K562 (cell line): ENCODE measurements around the gene PLEKHA1. TPM values are rescaled to one million over a fixed set of nuclear protein-coding genes. Genes with fewer than 3 reads are reported as not detected.

Source experiments
- ATAC-seq: fragments of 200-7000 bp; cut with Tn5 transposase; 3 replicates; pipeline ENCODE4 v1.9.1; 2020; ENCODE audit warnings: moderate library complexity
- BruUV-seq: library from RNA; stranded (reverse); fragments of 400-500 nt; replicated peaks from 2 replicates; lab custom pipeline; 2021; lab: Mats Ljungman, UMichigan
- CTCF ChIA-PET: fragments of 300-600 bp; formaldehyde crosslinking; extraction: SDS; loops from one replicate; lab custom pipeline; 2021; ENCODE audit warnings: low intra/inter-chr PET ratio; lab: Yijun Ruan, JAX
- POLR2A ChIA-PET: fragments of 300-600, 350-650 bp; sonication (Branson Sonifier 250); formaldehyde crosslinking; extraction: SDS; loops from one replicate; lab custom pipeline; 2021; ENCODE audit warnings: antibody characterized with exemption, inconsistent platforms; lab: Yijun Ruan, JAX
- DNase-seq, 4 experiments: peaks; one replicate each; pipeline versions ENCODE4 v3.0.0 to v3.0.0-alpha.2; 2011 to 2018; ENCODE audit warnings: low spot score in 3 of 4, mixed read lengths in 3 of 4; ENCODE audit errors: extremely low read depth in 1 of 4
- FAIRE-seq: peaks from 2 replicates; lab custom pipeline; 2011; peaks lifted over from hg19 to GRCh38; lab: Jason Lieb, UNC
- H2AFZ ChIP-seq: 2 replicates; pipeline ENCODE4 v1.6.0; 2011; ENCODE audit warnings: low read depth, low read length, control low read depth, inconsistent platforms
- H3K27ac ChIP-seq: fragments of 200-600 bp; 3 replicates; pipeline ENCODE4 v1.8.0; 2011; ENCODE audit warnings: low read depth, mild to moderate bottlenecking, control low read depth, inconsistent platforms, low read length, moderate library complexity, mixed read lengths; ENCODE audit errors: extremely low read depth
- H3K27me3 ChIP-seq, 2 experiments: fragments of 300-600 bp in 1 of 2; 2 replicates in 1 of 2; 3 replicates in 1 of 2; pipeline versions ENCODE4 v1.6.0 to v1.8.0; 2011; ENCODE audit warnings: inconsistent platforms in 2 of 2, low read length in 2 of 2, mild to moderate bottlenecking in 1 of 2, mixed read lengths in 1 of 2, moderate library complexity in 1 of 2; ENCODE audit not compliant: control insufficient read depth in 2 of 2, insufficient read depth in 2 of 2
- H3K36me3 ChIP-seq: fragments of 300-600 bp; 3 replicates; pipeline ENCODE4 v1.8.0; 2011; ENCODE audit warnings: mild to moderate bottlenecking, low read length, inconsistent platforms; ENCODE audit not compliant: control insufficient read depth, insufficient read depth
- H3K4me1 ChIP-seq, 2 experiments: fragments of 200-600 bp in 1 of 2; replicated peaks in 1 of 2; 2 replicates in 1 of 2; 3 replicates in 1 of 2; pipeline versions ENCODE4 v1.5.1 to v1.8.0; 2011; ENCODE audit warnings: inconsistent platforms in 2 of 2, low read length in 2 of 2, mild to moderate bottlenecking in 1 of 2, mixed read lengths in 1 of 2, moderate library complexity in 1 of 2; ENCODE audit not compliant: control insufficient read depth in 2 of 2, insufficient read depth in 2 of 2
- H3K4me2 ChIP-seq: 2 replicates; pipeline ENCODE4 v1.6.1; 2011; ENCODE audit warnings: low read length, control low read depth, inconsistent platforms, mixed read lengths; ENCODE audit not compliant: insufficient read depth
- H3K4me3 ChIP-seq: fragments of 200-600 bp; sonication (generic), shearing (Covaris generic); 2 replicates; pipeline ENCODE4 v1.5.1; 2016; ENCODE audit warnings: control low read depth, inconsistent platforms
- H3K79me2 ChIP-seq: fragments of 200-600 bp; 3 replicates; pipeline ENCODE4 v1.8.0; 2011; ENCODE audit warnings: low read length, inconsistent platforms; ENCODE audit not compliant: control insufficient read depth, insufficient read depth
- H3K9ac ChIP-seq, 2 experiments: 2 replicates each; pipeline versions ENCODE4 v1.6.0 to v1.6.1; 2011; ENCODE audit warnings: low read depth in 2 of 2, low read length in 2 of 2, control low read depth in 1 of 2, inconsistent platforms in 1 of 2, mild to moderate bottlenecking in 1 of 2, mixed read lengths in 1 of 2; ENCODE audit not compliant: insufficient read depth in 1 of 2
- H3K9me1 ChIP-seq: one replicate; pipeline ENCODE4 v1.6.0; 2011; ENCODE audit warnings: inconsistent platforms, mild to moderate bottlenecking, low read length, moderate library complexity; ENCODE audit not compliant: control insufficient read depth, insufficient read depth
- H3K9me3 ChIP-seq: replicated peaks from 2 replicates; pipeline ENCODE4 v1.5.1; 2011; ENCODE audit warnings: low read depth, low read length, inconsistent platforms; ENCODE audit not compliant: control insufficient read depth, insufficient read depth
- H4K20me1 ChIP-seq: replicated peaks from 2 replicates; pipeline ENCODE4 v1.6.1; 2011; ENCODE audit warnings: low read length, inconsistent platforms, mixed read lengths; ENCODE audit not compliant: control insufficient read depth, insufficient read depth
- CXXC5 ChIP-seq: fragments of 250-450 bp; sonication (Bioruptor Pico); IDR thresholded peaks from 2 replicates; pipeline ENCODE4 v1.8.0; 2022; ENCODE audit warnings: inconsistent platforms, mild to moderate bottlenecking, moderate library complexity
- GTF2F1 ChIP-seq: IDR thresholded peaks from 2 replicates; pipeline ENCODE4 v1.6.1; 2011; ENCODE audit warnings: low read depth, low read length, improper control_type of control experiment
- RBM17 ChIP-seq: fragments of 200-400 bp; formaldehyde crosslinking; IDR thresholded peaks from 2 replicates; pipeline ENCODE4 v1.6.1; 2017; ENCODE audit warnings: low read depth, mild to moderate bottlenecking, low read length, borderline replicate concordance
- RFX5 ChIP-seq: IDR thresholded peaks from 2 replicates; pipeline ENCODE4 v1.6.1; 2011; ENCODE audit warnings: low read depth, mild to moderate bottlenecking, improper control_type of control experiment, low read length
- SMAD1 ChIP-seq: fragments of 150-350 bp; IDR thresholded peaks from 2 replicates; pipeline ENCODE4 v1.6.1; 2014; ENCODE audit warnings: low read length, low read depth; ENCODE audit not compliant: partially characterized antibody
- SNRNP70 ChIP-seq: fragments of 200-400 bp; formaldehyde crosslinking; optimal IDR thresholded peaks from 2 replicates; pipeline ENCODE3; 2017; ENCODE audit warnings: low read depth, low read length
- ZBTB7A ChIP-seq: IDR thresholded peaks from 2 replicates; pipeline ENCODE4 v1.6.1; 2011; ENCODE audit warnings: low read depth, mild to moderate bottlenecking, low read length, moderate library complexity, borderline replicate concordance; ENCODE audit not compliant: control insufficient read depth
- ZNF217 ChIP-seq: sonication (generic); formaldehyde crosslinking; IDR thresholded peaks from 2 replicates; pipeline ENCODE4 v1.8.0; 2022; ENCODE audit warnings: mild to moderate bottlenecking, missing genetic modification reagents
- ZNF707 ChIP-seq: fragments of 250-450 bp; sonication (Bioruptor Pico); conservative IDR thresholded peaks from 2 replicates; pipeline ENCODE4 v1.8.0; 2022; ENCODE audit warnings: inconsistent platforms, mild to moderate bottlenecking, moderate library complexity
- WGBS: fragments of 100-300 bp; shearing (Covaris generic); methylation state at CpG from one replicate; pipeline ENCODE4 v1.1.6; 2016; ENCODE audit warnings: low coverage, mixed read lengths; ENCODE audit not compliant: insufficient coverage; ENCODE audit errors: missing lambda C conversion rate; 5-methylcytosine and 5-hydroxymethylcytosine counted together
- in situ Hi-C: fragments of 300-500 bp; cut with MboI; formaldehyde crosslinking; loops from 4 replicates; pipeline ENCODE4 v1.15.0; 2018; ENCODE audit warnings: inconsistent platforms, mixed read lengths
- intact Hi-C: fragments of 100-400 bp; cut with micrococcal nuclease; formaldehyde crosslinking; loops from 2 replicates; pipeline ENCODE4 v1.14.2; 2022
- polyA plus RNA-seq, 8 experiments: library from polyadenylated mRNA; depleted of rRNA in 4 of 8; stranded (reverse) in 5 of 8; unstranded in 3 of 8; fragments of >200 nt; fragmentation: Nextera tagmentation in 2 of 8; fragmentation: Illumina TruSeq in 1 of 8; extraction: Ambion mirVana in 2 of 8; extraction: Trizol in 1 of 8; gene quantifications; 2 replicates each; pipeline versions ENCODE4 v1.2.1 to v1.2.3, GENCODE V29; 2011 to 2014; ENCODE audit warnings: inconsistent platforms in 1 of 8, missing spikeins in 1 of 8
- total RNA-seq, 7 experiments: library from RNA; depleted of rRNA in 6 of 7; stranded (reverse); fragments of >200 nt in 6 of 7; fragmentation: Illumina TruSeq in 2 of 7; extraction: Trizol in 2 of 7; gene quantifications; 2 replicates each; pipeline versions ENCODE4 v1.2.1 to v1.2.3, GENCODE V29; 2011 to 2021; ENCODE audit warnings: low replicate concordance in 1 of 7

PLEKHA1 gene
- total and polyA plus RNA-seq, 9 of the 15 experiments (the other 6 are each of a cell fraction or from before 2014, with no cell fraction given) = 0.05 to 4.7 (median 1.0) TPM

GRCh38 chr10:122478971-122479370 lies 104.5 kb downstream of the PLEKHA1 start:
- Histone ChIP-seq H2AFZ (no peak overlapping the region), H3K9me3 (no peaks in the 10 kb centered on the region), H3K9ac (no peak overlapping the region), H3K27ac (no peak overlapping the region)
- no peak for FAIRE-seq
- 0% methylated on average over 7 of the region's 7 CpGs for WGBS
- TF ChIP-seq CXXC5 (CRISPR knock-in tag) = no peak
- TF ChIP-seq ZBTB7A = no peak
- TF ChIP-seq ZNF707 (CRISPR knock-in tag) = no peak
- TF ChIP-seq ZNF217 (CRISPR knock-in tag) = no peak
- TF ChIP-seq RBM17 = no peak
- no peak for TF ChIP-seq SNRNP70
- no peak for TF ChIP-seq RFX5
- TF ChIP-seq SMAD1 = no peak
- no peak for TF ChIP-seq GTF2F1
- TF ChIP-seq, all 486 proteins: peak for 0
- Histone ChIP-seq H3K79me2 (no peaks in the 10 kb centered on the region), H3K27me3 (peaks cover 0 to 11% of the 10 kb centered on the region in 2 experiments; a peak in 2 of 5 replicates), H3K4me3 (no peak overlapping the region), H3K4me1 (no peaks in the 10 kb centered on the region), H3K4me2 (no peak overlapping the region), H3K36me3 (no peaks in the 10 kb centered on the region), H4K20me1 (no peaks in the 10 kb centered on the region; the same call in 1 of the 2 replicates), H3K9me1 (no peaks in the 10 kb centered on the region)
- POLR2A ChIA-PET = no interaction called here
- BruUV-seq = no TSS peak
- ATAC-seq (no peak), DNase-seq (no peak)
- CTCF ChIA-PET = no interaction called here
- in situ Hi-C loops (no loop called here), intact Hi-C loops (no loop called here)
